ENCODE results near the gene SEPTIN12. TPM values are rescaled to one million over a fixed set of nuclear protein-coding genes. Genes with fewer than 3 reads are reported as not detected.

The SEPTIN12 gene
- total RNA-seq, 1 experiment from 2014 or later = not detected

DNA sequence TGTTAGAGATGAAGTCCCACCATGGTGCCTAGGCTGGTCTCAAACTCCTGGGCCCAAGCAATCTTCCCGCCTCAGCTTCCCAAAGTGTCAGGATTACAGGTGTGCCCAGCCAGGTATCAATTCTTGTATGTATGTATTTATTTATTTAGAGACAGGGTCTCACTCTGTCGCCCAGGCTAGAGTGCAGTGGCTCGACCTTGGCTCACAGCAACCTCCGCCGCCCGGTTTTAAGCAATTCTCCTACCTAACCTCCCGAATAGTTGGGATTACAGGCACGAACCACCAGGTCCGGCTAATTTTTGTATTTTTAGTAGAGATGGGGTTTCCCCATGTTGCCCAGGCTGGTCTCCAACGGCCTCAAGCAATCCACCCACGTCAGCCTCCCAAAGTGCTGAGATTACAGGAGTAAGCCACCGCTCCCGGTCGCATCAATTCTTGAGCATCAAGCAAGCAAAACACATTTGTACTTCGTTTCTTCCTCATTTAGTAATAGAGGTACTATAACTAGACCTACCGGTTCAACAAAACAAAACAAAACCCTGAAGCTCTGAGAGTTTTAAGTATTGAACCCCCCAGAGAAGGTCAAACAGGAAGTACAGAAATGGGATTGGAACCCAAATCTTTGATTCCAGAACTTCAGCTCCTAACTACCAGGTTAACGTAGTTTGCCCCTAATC is 20.1 kb downstream of the SEPTIN12 start:
- peak; percentile 26 for DNase-seq (ENCODE audit: low read depth, low spot score)
- in situ Hi-C loops (cut with HindIII; ENCODE audit: low pct_unique_long_range_greater_than_20kb, low sequenced_read_pairs) = no loop called here

DNA sequence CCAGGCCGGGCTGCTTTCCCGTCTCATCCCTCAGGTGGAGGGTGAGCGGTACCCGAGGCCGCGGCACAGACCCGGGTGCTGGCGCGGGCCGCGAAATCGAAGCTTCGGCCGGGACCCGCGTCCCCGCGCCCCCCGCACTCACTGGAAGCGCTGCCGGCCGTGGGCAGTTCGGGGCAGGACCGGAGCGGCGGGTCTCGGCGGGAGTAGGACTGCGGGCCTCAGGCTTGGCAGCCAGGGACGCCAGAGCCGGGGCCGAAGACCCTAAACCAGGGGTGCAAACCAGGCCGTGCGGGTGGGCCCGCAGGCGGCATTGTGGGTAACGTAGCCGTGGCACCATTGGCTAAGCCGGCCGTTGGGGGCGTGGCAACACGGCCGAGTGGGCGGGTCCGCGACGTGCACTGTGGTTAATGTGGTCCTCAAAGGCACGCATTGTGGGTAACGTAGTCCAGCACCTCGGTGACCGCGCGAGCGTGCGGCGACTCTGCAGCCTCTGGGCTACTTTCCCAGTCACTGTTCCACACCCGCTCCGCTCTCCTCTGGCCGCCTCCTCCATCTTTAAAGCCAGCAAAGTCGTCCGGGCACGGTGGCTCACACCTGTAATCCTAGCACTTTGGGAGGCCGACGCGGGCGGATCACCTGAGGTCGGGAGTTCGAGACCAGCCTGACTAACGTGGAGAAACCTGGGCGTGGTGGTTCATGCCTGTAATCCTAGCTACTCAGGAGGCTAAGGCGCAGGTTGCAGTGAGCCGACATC is 21.1 kb downstream of the SEPTIN12 start, which contains the start of gene ZNF500:
Gene ZNF500, minus strand, starts transcription at position 288 of the 754 bp plus-strand sequence. CDS start 1,184 bp downstream, outside the sequence.
- in situ Hi-C loops (cut with HindIII; ENCODE audit: low pct_unique_long_range_greater_than_20kb, low sequenced_read_pairs) = no loop called here
- DNase-seq (ENCODE audit: low read depth, low spot score) = peak; percentile 94

DNA sequence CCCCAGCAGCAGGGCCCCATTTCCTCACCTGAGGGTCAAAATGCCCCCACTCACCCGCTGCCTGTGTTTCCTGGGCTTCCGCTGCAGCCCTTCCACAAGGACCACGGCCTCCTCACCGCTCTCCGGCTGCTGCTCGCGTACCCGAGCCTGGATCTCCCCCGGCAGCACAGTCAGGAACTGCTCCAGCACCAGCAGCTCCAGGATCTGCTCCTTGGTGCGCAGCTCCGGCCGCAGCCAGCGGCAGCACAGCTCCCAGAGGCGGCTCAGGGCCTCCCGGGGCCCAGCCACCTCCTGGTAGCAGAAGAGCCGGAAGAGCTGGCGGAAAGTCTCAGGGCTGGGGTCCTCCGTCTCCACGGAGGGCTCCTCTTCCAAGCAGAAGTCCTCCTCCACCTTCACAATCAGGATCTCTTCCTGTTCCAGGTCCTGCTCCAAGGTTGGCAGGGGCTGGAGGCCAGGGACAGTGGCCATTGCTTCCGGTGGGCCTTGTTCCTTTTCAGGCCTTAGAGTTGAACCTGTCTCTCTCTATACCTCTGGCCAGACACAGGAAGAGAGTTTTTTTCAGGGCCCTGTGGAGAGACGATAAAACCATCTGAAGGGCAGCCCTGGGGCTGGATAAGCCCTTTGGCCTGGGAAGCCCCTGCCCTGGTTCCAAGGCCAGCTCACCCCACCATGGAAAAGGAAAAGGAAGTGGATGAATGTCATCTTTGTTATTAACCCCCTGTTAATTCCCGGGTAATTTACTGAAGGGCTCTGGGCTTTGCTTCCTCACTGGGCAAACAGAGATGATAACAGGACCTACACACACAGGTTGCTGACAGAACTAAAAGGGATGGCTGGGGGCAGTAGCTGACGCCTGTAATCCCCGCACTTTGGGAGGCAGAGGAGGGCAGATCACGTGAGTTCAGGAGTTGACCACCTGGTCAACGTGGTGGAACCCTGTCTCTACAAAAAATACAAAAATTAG is 22.4 kb downstream of the SEPTIN12 start:
- in situ Hi-C loops (cut with HindIII; ENCODE audit: low pct_unique_long_range_greater_than_20kb, low sequenced_read_pairs) = no loop called here
- DNase-seq (ENCODE audit: low read depth, low spot score) = no peak

- DNase-seq (ENCODE audit: low read depth, low spot score) = no peak
- in situ Hi-C loops (cut with HindIII; ENCODE audit: low pct_unique_long_range_greater_than_20kb, low sequenced_read_pairs) = no loop called here
Measured at GRCh38 chr16:4763791-4764190, 24.4 kb downstream of the SEPTIN12 start.

- no peak for DNase-seq (ENCODE audit: low read depth, low spot score)
- in situ Hi-C loops (cut with HindIII; ENCODE audit: low pct_unique_long_range_greater_than_20kb, low sequenced_read_pairs) = no loop called here
Measured at GRCh38 chr16:4762205-4762604, 25.9 kb downstream of the SEPTIN12 start.

DNA sequence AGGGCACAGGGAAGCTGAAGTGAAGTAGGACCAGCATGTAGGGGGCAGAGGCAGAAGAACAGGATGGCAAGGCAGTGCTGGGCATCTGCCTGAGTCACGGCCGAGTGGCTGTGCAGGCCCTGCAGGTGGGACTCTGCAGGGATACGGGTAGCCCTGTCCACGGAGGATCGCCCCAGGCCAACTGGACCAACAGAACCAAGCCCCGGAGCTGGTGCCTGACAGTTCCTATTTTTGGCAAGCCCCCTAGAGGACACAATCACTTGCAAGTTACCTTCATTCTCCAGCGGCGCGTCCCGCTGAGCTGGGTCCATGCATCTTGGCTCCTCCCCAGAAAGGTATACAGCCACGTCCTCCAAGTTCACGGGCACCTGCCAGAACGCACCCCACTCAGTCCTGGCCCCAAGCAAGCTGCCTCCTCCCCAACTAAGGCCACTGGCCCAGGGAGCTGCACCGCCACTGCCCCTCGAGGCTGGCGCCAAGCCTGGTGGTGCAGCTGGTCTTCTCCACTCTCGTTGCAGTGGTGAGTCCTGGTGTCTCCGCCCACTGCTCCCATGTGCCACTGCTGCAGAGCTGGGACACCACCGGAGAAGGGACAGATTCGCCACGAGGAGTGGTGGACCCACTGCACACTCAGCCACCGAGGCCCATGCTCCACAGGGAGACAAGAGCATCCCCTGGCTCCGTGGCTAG is 27.8 kb downstream of the SEPTIN12 start:
- in situ Hi-C loops (cut with HindIII; ENCODE audit: low pct_unique_long_range_greater_than_20kb, low sequenced_read_pairs) = no loop called here
- DNase-seq (ENCODE audit: low read depth, low spot score) = no peak

GRCh38 chr16:4755687-4756086 is 32.5 kb downstream of the SEPTIN12 start:
- in situ Hi-C loops (cut with HindIII; ENCODE audit: low pct_unique_long_range_greater_than_20kb, low sequenced_read_pairs) = no loop called here
- DNase-seq (ENCODE audit: low read depth, low spot score) = no peak

DNA sequence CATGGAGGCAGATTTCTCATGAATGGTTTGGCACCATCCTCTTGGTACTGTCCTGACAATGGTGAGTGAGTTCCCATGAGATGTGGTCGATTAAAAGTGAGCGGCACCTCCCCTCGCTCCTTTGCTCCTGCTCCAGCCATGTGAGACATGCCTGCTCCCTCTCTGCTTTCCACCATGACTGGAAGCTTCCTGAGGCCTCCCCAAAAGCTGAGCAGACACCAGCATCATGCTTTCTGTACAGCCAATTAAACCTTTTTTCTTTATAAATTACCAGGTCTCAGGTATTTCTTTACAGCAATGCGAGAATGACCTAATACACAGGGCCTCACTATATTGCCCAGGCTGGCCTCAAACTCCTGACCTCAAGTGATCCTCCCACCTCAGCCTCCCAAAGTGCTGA is 33.3 kb downstream of the SEPTIN12 start:
- in situ Hi-C loops (cut with HindIII; ENCODE audit: low pct_unique_long_range_greater_than_20kb, low sequenced_read_pairs) = no loop called here
- no peak for DNase-seq (ENCODE audit: low read depth, low spot score)

DNA sequence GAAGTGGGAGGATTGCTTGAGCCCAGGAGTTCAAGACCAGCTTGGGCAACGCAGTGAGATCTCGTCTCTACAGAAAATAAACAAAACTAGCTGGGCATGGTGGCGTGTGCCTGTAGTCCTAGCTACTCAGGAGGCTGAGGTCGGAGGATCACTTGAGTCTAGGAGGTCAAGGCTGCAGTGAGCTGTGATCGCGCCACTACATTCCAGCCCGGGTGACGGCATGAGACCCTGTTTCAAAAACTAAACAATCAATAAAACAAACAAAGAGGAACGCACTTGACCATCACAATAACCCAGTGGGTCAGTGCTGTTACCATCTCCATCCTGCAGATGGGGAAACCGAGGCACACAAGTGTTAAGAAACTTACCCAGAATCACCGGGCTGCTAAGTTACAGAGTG is 34.9 kb downstream of the SEPTIN12 start:
- no peak for DNase-seq (ENCODE audit: low read depth, low spot score)
- in situ Hi-C loops (cut with HindIII; ENCODE audit: low pct_unique_long_range_greater_than_20kb, low sequenced_read_pairs) = no loop called here

GRCh38 chr16:4752351-4753100 is 35.6 kb downstream of the SEPTIN12 start:
- no peak for DNase-seq (ENCODE audit: low read depth, low spot score)
- in situ Hi-C loops (cut with HindIII; ENCODE audit: low pct_unique_long_range_greater_than_20kb, low sequenced_read_pairs) = no loop called here

DNA sequence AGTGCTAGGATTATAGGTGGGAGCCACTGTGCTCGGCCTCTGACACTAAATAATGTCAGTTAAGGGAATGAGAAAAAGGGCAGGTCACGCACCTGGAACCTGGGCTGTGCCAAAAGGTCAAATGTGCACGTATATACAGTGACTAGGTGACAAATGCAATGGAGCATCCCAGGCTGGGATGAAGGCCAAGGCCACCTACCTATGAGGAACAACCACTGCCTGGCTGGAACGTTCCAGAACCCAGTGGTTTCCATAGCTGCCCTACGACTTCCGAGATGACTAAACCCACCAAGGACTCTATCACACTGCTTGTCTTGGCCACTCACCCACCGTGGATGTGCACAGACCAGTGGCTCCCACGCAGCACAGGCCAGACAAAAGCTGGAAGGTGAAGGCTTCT is 37.2 kb downstream of the SEPTIN12 start:
- in situ Hi-C loops (cut with HindIII; ENCODE audit: low pct_unique_long_range_greater_than_20kb, low sequenced_read_pairs) = no loop called here
- no peak for DNase-seq (ENCODE audit: low read depth, low spot score)

DNA sequence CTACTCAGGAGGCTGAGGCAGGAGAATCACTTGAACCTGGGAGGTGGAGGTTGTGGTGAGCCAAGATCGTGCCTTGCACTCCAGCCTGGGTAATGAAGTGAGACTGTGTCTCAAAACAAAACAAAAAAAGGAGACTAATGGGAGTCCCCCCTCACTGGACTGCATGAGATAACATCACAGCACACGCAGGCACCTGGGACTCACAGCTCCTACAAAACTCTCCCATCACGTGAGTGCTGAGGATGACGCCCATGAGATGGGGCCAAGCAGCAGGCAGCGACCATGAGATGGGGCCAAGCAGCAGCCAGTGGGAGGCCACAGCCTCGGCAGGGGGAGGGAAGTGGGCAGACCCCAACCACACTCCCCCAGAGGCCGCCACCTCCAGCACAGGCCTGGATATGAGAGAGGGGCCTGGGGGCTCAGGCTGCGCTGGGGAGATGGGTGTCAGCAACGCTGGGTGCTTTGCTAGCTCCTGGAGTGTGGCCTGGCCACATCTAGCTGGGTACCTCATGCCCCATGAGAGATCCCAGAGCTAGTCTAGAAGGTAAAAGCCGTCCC is 38.4 kb downstream of the SEPTIN12 start:
- DNase-seq (ENCODE audit: low read depth, low spot score) = no peak
- in situ Hi-C loops (cut with HindIII; ENCODE audit: low pct_unique_long_range_greater_than_20kb, low sequenced_read_pairs) = no loop called here

- DNase-seq (ENCODE audit: low read depth, low spot score) = no peak
- in situ Hi-C loops (cut with HindIII; ENCODE audit: low pct_unique_long_range_greater_than_20kb, low sequenced_read_pairs) = no loop called here
Measured at GRCh38 chr16:4748682-4749411, 39.3 kb downstream of the SEPTIN12 start.

DNA sequence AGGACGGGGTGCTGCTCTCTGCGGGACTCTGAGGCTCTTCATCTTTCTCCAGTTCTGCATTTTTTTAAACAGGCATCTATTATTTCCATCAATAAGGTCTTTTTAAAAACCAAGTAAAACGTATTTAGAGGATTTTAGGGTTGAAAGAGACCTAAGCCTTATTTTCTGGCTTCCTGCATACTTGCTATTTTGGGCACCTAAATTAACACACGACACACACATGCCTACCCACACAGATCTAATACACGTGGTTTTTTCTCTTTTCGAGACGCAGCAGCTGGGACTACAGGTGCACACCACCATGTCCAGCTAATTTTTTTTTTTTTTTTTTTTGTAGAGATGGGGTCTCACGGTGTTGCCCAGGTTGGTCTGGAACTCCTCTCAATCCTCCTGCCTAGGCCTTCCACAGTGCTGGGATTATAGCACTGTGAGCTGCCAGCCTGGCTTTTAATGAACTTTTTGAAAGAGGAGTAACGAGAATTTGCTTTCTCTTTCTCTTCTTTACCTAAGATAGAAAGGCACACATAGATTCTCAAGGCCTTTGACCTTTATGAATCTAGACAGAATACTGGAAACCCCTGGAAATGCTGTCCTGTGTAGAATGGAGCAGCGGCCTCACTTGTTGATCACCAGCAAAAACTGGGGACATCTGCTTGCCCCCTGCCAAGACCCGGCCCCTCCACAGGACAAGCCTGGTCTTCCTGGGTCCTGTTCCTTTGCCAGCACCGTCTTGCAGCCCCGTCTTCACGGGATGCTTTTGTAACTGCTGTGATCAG is 40.1 kb downstream of the SEPTIN12 start:
- in situ Hi-C loops (cut with HindIII; ENCODE audit: low pct_unique_long_range_greater_than_20kb, low sequenced_read_pairs) = no loop called here

DNA sequence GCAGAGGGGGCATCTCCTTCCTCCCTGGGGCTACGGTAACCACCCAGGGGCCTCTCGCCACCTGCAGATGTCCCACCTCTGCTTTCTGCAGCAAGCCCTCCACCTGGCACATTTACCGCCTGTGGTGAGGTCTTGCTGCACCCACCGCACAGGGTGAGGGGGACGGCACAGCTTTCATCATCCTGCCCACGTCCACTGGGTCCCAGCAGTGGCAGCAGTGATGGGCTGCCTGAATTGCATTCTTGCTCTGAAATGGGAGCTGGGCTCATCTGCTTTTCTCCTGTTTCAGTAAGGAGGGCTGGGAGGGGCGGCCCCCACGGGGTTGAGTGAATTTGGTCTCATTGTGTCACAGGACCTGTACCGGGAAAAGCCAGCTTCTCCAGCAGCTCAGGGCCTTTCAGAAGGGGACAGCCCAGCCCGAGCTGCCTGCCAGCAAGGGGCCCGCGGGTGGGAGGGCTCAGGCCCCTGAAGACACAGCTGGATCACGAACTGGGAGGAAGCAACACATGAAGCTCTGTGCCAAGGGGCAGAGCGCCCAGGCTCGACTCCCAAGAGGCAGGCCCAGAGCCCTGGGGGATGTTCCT is 41.1 kb downstream of the SEPTIN12 start:
- in situ Hi-C loops (cut with HindIII; ENCODE audit: low pct_unique_long_range_greater_than_20kb, low sequenced_read_pairs) = no loop called here
- no peak for DNase-seq (ENCODE audit: low read depth, low spot score)

More for the DNA sequence above, 40.1 kb downstream of the SEPTIN12 start:
- DNase-seq (ENCODE audit: low read depth, low spot score) = no peak
